T1000 (cell line): ENCODE measurements around the gene NFATC2.

Experiments
- DNase-seq: peaks from one replicate; lab custom pipeline; 2025; ENCODE audit warnings: mixed read lengths; lab: John Stamatoyannopoulos, UW

The NFATC2 gene

GRCh38 chr20:51389543-51390264 lies 152.8 kb downstream of the NFATC2 start:
- DNase-seq, result no peak

GRCh38 chr20:51388756-51389542 lies 153.6 kb downstream of the NFATC2 start:
- no peak for DNase-seq

GRCh38 chr20:51388227-51388626 lies 154.3 kb downstream of the NFATC2 start:
- no peak for DNase-seq

- DNase-seq, result no peak
Measured at GRCh38 chr20:51387125-51387875, 155.2 kb downstream of the NFATC2 start.

GRCh38 chr20:51386586-51386985 lies 155.9 kb downstream of the NFATC2 start:
- DNase-seq, result no peak

DNA sequence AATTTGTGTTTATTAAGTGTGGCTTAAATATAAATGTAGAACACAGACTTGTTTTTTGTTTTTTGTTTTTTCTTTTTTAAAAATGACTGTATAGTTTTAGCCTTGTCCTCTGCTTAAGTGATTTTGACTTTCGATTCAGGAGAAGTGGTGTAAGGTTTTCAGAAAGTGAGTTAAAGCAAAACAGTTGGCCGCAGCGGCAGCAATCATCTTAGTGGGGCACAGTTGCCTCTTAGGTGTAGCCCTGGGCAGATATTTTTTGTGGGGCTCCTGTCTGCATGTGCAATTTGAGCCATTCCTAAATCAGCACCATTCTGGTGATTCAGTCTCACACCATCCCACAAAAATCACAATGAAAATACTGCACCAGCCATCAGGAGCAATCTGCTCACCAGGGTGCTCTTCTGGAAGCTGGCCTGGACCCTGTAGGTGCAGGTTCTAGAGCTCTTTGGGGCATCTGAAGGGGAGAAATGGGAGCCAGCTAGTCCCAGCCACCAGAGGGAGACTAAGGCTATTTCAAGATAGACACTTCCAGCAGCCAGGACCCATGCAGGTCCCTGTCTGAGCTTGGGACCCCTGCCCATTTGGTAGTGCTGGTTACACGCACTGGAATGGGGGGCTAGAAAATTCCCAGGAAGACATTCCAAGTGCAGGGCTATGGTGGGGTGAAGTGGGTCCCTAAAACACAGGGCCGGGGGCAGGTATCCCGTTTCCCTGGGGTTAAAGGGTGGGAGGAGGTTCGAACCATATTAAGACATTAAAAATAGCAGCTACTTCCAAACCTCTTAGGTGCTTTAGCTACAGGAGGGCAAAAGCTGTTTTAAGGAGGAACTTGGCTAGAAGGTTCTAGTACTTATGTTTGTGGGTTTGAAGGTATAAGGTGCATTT lies 156.6 kb downstream of the NFATC2 start:
- no peak for DNase-seq

GRCh38 chr20:51384875-51385274 lies 157.6 kb downstream of the NFATC2 start:
- DNase-seq, result no peak

DNA sequence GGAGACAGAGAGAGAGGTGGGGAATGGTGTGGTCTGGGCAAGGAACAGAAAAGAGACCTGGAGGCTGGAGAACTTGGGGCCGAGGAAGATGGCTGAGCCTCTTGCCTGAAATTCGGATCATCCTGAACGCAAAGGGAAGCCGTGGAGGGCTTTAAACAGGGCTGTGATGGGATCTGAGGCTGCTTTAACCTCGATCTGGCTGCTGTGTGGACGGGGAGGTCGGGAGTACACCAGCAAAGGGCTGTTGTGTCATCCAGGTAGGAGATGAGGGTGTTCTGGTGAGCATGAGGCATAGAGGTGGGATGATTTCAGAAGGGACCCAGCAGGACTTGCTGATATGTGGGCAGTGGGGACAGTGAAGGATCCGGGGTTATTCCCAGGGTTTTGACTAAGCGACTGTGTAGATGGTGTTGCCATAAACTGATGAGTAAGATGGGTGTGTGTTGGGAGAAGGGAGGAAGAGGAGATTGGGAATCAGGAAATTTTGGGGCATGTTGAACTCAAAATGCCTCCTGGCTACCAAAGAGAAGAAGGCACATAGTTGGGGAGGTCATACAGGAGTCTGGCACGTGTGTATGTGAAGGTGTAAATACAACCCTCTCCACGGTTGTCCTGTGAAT lies 158.5 kb downstream of the NFATC2 start:
- no peak for DNase-seq

DNA sequence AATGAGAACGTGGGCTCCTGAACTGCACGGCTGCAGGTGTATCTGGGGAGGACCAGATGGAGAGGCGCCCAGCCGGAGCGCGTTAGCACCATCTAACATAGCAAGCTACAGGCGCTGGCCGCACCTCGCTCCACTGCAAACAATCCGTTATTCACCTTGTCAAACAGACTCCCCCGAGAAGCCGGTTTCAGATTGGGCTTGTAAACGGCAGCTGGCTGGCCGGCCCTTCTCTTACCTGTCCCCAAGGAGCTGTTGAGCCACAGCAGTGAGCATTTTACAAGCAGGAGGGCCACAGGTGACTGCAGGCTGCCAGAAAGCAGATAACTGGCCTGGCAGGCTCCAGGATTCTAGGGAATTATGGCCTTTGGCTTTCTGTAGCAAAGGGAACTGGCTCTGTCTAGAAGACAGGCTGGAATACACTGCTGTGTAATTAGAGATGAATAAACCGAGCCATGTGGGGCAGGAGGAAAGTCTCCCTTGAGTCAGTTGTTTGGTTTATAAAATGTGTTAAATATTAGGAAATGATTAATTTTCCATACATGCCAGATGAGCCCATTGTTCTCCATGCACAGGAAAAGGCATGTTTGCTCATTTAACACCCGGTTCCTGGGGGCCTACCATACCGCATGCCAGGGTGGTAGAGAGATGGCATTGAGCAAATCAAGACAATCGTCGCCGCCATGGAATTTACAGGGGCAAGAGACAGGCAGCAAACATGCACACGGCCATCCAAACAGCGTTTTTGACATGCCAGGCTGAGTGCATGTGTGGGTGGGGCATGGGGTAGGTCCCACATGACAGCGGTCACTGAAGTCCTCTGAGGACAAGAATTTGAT lies 159.3 kb downstream of the NFATC2 start:
- DNase-seq, result no peak

DNA sequence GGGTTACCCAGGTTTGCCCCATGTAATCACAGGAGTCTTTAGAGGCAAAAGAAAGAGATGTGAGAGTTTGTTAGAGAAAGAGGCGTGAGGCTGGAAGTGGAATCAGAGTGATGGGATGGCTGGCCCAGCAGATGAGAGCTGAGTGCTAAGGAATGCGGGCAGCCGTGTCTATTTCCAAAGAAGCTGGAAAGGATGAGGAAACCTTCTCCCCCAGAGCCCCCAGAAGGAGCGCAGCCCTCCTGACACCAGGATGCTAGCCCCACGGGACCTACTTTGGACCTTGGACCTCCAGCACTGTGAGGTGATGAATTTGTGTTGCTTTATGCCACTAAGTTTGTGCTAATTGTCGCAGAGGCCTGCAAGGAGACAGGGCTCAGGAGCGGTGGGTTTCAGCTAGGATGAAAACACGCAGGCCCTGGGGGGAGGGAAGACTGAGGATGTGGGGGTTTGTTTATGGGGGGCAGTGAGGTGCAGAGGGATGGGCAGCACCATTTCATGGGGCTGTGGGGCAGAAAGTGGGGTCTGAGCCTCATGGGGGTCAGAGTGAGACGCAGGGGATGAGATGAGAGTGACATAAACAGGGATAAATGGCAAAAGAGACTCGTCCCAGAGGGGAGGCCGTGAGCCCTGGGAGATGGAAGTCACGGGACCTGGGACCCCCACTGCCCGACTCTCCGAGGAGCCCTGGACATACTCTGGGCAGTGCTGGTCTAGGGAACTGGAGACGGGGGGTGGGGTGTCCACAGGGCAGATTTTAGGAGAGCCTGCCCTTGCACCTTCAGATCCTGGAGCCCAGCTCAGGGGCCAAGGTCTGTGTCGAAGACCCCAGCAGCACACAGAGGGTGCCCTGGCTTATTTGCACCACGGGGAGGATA lies 160.2 kb downstream of the NFATC2 start:
- DNase-seq, result no peak

DNA sequence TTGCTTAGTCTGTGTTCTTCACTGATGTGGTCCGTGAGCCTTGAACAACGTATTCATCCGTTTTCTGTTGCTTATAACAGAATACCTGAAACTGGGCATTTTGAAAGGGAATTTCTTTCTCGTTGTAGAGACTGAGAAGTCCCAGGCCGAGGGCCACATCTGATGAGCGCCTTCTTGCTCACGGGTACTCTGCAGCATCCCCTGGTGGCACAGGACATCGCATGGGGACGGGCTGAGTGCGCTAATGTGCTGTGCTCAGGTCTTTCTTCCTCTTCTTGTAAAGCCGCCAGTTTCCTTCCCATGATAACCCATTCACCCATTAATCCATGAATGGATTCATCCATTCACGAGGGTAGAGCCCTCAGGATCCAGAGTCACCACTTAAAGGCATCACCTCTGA lies 161.0 kb downstream of the NFATC2 start:
- DNase-seq, result no peak

GRCh38 chr20:51380401-51381385 lies 161.8 kb downstream of the NFATC2 start:
- DNase-seq, result no peak

GRCh38 chr20:51379601-51380341 lies 162.7 kb downstream of the NFATC2 start:
- no peak for DNase-seq

DNA sequence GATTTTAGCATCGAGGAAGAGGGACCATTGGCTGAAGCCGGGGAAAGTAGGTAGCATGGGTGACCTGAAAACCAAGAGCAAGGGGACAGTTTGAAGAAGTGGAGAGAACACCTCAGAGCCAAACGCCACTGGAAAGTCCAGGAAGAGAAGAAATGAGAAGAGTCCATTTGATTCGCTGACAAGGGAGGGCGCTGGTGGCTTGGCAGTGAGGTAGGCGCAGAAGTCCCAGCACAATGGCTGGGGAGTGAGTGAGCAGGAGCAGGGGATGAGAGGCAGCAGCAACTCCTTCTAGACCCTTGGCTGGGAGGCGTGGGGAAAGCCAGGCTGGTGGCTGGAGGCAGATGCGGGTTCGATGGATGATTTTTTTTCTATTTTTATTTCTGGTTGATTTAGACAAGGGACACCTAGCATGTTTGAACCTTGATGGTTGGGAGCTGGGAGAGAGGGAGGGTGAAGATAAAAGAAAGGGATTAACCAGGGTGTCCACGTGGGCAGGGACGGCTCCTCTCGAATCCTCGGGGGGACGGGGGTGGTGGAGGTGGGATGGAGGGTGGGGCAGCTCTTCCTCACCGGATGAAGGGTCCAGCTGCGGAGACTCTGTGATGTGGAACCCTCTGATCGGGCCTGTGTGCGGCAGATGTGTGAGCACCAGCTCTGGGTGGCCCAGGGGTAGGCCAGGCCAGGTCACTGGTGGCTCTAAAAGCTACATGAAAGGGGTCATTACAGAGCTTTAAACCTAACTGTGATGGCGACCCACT lies 164.2 kb downstream of the NFATC2 start:
- no peak for DNase-seq

DNA sequence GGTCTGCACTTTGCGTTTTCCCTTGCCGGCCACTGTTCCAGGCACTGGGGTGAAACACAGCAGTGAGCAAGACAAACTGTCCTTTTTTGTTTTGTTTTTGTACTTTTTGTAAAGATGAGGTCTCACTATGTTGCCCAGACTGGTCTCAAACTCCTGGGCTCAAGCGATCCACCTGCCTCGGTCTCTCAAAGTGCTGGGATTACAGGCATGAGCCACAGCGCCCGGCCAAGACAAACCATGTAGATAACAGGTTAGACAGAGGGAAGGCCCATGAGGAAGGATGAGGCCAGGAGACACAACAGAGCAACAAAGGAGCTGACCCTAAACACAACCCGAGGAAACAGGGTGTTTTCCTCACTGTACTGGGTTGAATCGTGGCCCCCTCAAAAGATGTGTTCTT lies 165.4 kb downstream of the NFATC2 start:
- no peak for DNase-seq

DNA sequence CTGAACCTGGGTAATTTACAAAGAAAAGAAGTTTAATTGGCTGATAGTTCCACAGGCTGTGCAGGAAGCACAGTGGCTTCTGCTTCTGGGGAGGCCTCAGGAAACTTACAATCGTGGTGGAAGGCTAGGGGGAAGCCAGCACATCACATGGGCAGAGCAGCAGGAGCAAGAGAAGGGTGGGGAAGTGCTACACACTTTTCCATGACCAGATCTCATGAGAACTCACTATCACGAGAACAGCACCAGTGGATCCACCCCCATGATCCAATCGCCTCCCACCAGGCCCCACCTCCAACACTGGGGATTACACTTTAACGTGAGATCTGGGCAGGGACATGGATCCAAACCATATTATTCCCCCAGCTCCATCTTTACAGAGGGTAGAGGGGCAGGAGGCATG lies 166.4 kb downstream of the NFATC2 start:
- DNase-seq, result no peak

DNA sequence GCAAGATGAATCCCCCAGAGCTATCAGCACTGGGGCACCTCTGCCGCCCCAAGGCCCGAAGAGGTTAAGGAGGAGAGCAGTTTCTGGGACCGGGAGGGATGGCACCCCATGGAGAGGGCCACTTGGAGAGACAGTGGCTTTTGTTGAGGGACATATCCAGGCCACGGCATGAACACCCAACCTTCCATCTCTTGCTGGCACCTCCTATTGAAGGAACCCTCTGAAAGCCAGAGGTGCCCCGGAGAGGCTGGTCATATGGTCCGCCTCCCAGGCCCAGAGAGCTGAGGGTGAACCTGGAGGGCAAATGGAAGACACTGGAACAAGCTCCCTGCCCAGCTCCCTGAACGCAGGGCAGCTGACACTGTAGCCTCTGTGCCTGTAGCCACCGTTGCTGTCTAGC lies 167.0 kb downstream of the NFATC2 start:
- no peak for DNase-seq
